ENCODE data around the gene USP11.

DNA sequence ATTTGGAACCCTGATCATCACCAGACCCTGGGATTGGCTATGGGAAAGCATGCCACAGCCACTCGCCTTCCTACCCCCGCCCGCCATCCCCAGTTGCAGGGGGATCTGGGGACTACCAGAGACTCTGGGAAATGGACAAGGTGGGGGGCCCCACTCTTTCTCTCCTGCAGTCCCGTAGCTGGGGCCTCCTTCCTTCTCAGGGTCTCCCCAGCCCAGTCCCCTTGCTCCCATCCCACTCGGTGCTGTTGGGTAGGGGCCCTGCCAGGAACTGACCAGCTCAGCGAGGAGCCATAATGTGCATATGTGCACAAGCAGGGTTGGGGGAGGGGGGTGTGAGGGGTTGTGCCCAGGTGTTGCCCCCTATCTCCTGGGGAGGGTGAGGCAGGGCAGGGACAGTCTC is 3.4 kb upstream of the USP11 start:
- TF ChIP-seq, protein P1, sequence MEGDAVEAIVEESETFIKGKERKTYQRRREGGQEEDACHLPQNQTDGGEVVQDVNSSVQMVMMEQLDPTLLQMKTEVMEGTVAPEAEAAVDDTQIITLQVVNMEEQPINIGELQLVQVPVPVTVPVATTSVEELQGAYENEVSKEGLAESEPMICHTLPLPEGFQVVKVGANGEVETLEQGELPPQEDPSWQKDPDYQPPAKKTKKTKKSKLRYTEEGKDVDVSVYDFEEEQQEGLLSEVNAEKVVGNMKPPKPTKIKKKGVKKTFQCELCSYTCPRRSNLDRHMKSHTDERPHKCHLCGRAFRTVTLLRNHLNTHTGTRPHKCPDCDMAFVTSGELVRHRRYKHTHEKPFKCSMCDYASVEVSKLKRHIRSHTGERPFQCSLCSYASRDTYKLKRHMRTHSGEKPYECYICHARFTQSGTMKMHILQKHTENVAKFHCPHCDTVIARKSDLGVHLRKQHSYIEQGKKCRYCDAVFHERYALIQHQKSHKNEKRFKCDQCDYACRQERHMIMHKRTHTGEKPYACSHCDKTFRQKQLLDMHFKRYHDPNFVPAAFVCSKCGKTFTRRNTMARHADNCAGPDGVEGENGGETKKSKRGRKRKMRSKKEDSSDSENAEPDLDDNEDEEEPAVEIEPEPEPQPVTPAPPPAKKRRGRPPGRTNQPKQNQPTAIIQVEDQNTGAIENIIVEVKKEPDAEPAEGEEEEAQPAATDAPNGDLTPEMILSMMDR (tag by site-specific recombination; IDR thresholded peaks at IDR 0.05), result no peak
- TF ChIP-seq ZNF529 (tag by site-specific recombination; IDR thresholded peaks at IDR 0.05; ENCODE audit: insufficient replicate concordance) (no peak), ZFP69B (tag by site-specific recombination; IDR thresholded peaks at IDR 0.05) (no peak), ZNF211 (tag by site-specific recombination; IDR thresholded peaks at IDR 0.05; ENCODE audit: low read depth) (no peak), ZNF654 (tag by site-specific recombination; IDR thresholded peaks at IDR 0.05; ENCODE audit: low read depth) (no peak), MEIS1 (CRISPR knock-in tag; IDR thresholded peaks at IDR 0.05; ENCODE audit: borderline replicate concordance) (no peak), ZNF837 (tag by site-specific recombination; IDR thresholded peaks at IDR 0.05) (no peak), ZBTB1 (tag by site-specific recombination; IDR thresholded peaks at IDR 0.05) (no peak), ZNF558 (tag by site-specific recombination; IDR thresholded peaks at IDR 0.05) (no peak), ZNF266 (tag by site-specific recombination; IDR thresholded peaks at IDR 0.05; ENCODE audit: low read depth) (no peak), ZNF140 (tag by site-specific recombination; IDR thresholded peaks at IDR 0.05) (no peak), SP2 (tag by site-specific recombination; IDR thresholded peaks at IDR 0.05) (no peak)
- TF ChIP-seq, protein P2, sequence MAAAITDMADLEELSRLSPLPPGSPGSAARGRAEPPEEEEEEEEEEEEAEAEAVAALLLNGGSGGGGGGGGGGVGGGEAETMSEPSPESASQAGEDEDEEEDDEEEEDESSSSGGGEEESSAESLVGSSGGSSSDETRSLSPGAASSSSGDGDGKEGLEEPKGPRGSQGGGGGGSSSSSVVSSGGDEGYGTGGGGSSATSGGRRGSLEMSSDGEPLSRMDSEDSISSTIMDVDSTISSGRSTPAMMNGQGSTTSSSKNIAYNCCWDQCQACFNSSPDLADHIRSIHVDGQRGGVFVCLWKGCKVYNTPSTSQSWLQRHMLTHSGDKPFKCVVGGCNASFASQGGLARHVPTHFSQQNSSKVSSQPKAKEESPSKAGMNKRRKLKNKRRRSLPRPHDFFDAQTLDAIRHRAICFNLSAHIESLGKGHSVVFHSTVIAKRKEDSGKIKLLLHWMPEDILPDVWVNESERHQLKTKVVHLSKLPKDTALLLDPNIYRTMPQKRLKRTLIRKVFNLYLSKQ (tag by site-specific recombination; IDR thresholded peaks at IDR 0.05; ENCODE audit: borderline replicate concordance), result no peak
